Astrocyte (in vitro differentiated cells and primary cell): ENCODE results near the gene CCDC12.
A peak's percentile ranks its signal among the peaks of the same experiment; 100 is the strongest.

ENCODE experiments used
- CTCF ChIP-seq: IDR thresholded peaks from 2 replicates; pipeline ENCODE4 v1.5.1; 2011; ENCODE audit warnings: low read depth, mild to moderate bottlenecking, inconsistent platforms, low read length, moderate library complexity; ENCODE audit not compliant: insufficient read depth
- EZH2 ChIP-seq: IDR thresholded peaks from 2 replicates; pipeline ENCODE4 v1.6.1; 2012; ENCODE audit warnings: mild to moderate bottlenecking, low read length, inconsistent platforms; ENCODE audit not compliant: insufficient read depth

- peak; percentile 53 for TF ChIP-seq CTCF
- TF ChIP-seq EZH2 = no peak
Observed at GRCh38 chr3:46923559-46924350, 52.8 kb downstream of the CCDC12 start.
